ENCODE data around the gene POLL. TPM values are rescaled to one million over a fixed set of nuclear protein-coding genes. Genes with fewer than 3 reads are reported as not detected.
"Not testable (repeated sequence)": the region's sequence is repeated elsewhere in the genome, so short reads cannot be mapped to it uniquely, and the experiment has no call there.

POLL gene
- total RNA-seq (2014; rRNA removed; shearing (Covaris generic)) = 22.6 and 32.0 TPM in 2 replicates

DNA sequence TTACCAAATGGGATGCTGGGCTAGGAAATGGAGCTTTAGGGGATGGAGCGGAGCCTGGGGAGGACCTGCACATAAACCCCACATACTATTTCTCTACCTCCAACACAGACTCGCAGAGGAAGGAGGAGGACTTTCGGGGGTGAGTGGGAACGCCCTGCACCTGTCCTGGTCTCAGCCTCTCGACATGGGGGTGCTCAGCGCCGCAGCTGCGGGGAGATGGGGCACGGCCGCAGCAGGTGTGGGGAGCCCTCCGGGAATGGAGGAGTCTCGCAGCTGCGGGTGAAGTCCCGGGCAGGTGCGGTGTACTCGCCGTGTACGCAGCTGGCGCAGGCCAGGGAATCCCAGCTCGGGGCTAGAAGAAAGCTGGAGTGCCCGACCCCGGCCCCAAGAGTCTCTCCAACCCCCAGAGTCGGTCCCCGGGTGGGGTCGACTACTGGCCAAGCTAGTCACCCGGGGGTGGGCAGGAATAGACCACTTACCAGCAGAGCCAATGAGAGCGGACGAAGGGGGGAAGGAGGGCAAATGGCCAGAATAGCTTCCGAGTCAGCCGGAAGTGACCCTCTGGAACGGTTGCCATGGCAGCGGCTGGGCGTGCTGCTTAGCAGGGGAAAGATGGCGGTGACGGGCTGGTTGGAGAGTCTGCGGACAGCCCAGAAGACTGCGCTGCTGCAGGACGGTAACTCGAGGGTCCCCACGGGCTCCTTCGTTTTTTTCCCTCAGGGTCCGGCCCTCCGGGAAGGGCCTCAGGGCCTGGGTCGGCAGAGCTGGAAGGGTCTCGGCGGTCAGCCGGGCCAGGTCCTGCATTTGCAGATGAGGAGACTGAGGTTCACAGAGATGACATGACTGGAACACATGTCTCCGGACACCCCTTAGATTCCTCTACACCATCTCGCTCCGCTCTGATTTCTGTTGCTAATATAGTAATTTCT lies at the start of gene POLL, which contains the start of gene DPCD:
Gene POLL, minus strand, starts transcription at position 533 of the 929 bp plus-strand sequence. CDS start 897 bp downstream, outside the sequence.
Gene DPCD, plus strand, starts transcription at position 597 of the 929 bp plus-strand sequence. Its CDS starts 16 bp downstream, at position 613.
- DNase-seq (ENCODE audit: low spot score) = peak; percentile 94

DNA sequence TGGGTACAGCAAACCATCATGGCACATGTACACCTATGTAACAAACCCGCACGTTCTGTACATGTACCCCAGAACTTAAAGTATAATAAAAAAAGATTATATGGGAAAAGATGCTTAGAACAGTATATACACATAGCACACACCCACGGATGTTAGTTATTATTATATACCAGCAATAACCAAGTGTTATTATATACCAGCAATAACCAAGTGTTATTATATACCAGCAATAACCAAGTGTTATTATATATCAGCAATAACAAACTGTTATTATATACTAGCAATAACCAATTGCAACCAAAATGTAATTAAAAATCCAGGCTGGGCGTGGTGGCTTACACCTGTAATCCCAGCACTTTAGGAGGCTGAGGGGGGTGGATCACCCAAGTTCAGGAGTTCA lies 45.5 kb upstream of the POLL start:
- not testable (repeated sequence) for DNase-seq (ENCODE audit: low spot score)

DNA sequence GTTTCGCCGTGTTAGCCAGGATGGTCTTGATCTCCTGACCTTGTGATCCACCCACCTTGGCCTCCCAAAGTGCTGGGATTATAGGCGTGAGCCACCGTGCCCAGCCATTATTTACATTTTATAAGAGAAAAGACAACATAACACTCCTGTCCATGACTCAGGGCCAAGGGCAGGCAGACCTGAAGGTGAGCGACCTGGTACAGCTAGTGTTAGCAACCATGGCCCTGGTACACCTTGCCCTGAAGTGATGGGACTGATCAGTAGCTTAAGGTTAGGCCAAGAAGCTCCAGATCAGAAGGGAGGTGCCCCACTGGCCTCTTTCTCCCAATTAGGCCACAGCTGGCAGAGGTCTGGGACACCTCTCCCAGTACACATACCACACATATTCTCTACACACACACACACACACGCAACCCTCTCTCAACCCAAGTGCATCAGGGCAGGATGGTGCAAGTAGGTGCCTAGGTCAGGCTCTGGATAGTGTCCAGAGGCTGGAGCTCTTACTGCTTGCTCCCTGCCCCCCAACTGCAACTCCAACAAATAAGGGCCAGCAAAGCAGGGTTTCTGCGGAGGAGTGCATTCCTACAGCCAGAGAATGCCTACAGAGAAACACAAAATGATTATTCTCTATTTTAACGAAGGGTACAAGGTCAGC lies 43.9 kb upstream of the POLL start:
- DNase-seq (ENCODE audit: low spot score) = no peak

DNA sequence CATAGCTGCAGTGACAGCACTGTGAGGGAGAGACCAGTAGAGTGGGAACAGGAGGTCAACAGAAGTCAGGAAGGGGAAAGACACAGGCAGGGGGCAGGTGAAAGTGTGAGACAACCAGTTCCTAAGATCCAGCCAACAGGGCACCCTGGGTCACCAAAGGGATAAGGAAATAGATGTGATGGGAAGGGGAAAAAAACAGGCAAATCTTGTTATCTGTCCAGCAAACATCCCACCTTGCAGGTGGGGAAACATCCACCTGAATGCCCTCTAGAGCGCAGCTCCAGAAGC lies 42.5 kb upstream of the POLL start:
- DNase-seq (ENCODE audit: low spot score) = no peak

DNA sequence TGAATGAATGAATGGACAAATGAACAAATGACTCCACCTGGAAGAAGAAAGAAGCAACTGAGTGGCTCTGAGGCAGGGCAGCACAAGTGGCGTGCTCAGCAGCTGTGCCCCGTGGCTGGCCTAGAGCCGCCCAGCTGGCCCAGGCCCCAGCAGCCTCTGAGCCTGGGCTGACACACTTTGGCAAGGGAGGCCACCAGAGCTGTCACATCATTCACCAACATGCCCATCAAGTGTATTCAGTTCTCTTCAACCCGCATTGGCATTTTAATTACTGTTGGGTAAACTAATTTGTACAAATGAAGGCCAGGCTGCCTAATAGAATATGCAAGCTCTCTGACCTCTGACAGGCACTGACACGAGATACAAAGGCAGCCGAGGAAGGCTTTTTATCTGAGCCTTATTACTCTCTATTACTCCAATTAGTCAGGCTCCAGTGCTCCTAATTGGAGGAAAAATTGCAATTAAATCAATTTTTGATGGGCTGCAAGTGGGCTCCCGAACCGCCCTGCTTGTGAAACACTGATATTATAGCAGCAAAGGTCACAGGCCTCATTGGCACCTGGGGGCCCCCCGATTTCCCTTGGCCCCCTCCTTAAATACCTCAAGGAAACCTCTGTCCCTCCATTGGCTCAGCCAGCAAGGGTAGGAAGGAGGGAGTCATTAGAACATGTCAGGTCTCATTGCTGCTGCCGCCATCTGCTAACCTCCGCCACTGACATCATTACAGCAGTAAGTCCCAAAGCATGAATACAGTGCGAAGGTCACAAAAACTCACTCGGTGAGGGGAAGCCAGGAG lies 42.0 kb upstream of the POLL start:
- no peak for DNase-seq (ENCODE audit: low spot score)

DNA sequence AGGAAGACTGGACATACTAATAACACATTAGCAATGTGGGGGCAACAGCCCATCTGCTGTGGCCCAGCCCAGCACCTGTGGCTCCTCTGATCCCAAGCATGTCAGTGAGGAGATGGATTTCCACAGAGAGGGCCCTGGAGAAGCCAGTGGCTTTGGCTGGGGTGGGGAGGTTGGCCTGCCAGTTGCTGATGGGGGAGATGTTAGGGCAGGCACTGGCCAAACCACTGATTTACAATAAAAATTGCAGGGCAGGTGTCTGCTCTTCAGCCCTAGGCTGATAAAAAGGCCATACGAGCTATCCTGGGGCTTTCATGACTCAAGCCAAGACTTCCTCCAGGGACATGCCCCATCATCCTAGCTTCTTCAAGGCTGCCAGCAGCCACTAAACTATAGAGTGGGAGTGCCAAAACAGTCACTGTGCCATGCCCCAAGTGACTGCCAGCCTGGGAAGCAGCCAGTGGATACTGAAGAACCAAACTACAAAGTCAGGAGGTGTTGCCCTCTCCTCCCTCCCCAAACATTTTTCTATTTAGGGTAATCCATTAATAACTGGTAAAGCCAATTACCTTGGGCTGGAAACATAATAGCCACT lies 37.9 kb upstream of the POLL start:
- DNase-seq (ENCODE audit: low spot score) = no peak

DNA sequence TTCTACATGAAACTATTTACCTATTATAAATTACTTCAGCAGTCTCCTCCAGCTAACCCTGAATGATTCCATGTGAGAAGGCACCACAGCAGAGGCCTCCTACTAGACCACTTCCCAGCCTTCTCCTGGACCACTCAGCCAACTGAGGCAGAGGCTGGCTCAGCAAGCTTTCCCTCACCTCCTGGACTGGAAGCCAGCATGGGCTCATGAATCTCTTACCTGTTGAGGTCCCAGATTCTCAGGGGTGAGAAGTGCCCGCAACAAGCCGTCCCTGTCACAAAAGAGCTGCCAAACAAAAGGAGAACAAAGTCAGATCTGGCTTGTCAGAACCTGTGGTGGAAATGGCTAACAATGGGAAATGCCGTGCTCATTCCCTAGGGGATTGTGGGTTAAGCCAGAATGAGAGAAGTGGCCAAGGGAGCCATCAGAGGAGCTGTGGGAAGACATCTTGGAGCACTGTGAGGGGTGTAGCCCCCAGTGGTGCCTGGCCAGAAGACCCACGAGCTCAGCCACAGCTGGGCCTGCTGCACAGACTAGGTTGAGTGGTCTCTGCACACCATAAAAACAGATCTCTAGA lies 36.6 kb upstream of the POLL start:
- no peak for DNase-seq (ENCODE audit: low spot score)

DNA sequence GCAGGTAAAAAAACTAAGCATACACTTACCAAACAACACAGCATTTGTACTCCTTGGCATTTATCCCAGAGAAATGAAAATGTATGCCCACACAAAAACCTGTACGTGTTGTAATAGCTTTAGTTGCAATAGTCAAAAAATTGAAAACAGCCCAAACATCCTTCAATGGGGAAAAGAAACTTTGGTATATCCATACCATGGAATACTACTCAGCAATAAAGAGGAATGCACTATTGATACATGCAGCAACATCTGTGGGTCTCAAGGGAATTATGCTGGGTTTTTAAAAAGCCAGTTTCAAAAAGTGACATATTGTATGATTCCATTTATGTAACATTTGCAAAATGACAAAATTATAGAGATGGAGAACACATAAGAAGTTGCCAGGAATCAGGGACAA lies 35.5 kb upstream of the POLL start:
- no peak for DNase-seq (ENCODE audit: low spot score)

DNA sequence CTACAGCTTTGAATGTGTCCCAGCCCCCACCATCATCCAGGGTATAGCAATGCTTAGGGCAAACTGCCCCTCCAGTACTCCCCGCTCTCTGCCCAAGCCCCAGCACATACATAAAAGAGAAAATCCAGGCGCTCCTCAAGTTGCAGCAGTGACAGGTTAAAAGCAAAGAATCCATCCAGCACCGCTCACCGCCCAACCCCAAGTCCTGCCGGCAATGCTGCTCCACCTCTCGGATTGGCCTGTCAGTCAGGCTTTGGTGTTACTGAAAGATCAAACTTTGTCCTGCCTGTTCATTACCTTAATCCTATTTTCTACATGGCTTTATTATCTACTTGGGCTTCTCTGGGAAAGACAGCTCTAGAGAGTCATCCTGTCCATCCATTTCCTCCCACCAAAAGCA lies 31.9 kb upstream of the POLL start:
- DNase-seq (ENCODE audit: low spot score) = no peak

DNA sequence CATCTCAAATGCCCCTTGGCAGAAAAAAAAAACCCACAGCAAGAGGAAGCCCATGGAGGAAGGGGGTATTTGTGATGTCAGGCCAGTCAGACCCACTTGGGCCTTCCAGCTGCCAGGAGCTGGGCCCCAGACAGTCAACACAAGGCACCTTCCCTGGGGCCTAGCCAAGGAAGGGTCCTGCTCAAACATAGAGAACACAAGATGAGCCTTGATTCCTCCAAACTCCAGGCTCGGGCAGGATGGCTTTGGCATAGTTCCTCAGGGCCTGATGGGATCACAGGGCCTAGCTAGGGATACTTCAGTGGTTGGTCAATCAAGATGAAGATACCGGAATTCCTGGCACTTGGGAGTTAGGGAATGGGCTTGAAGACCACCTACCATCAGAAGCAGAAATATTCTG lies 30.8 kb upstream of the POLL start:
- DNase-seq (ENCODE audit: low spot score) = no peak

DNA sequence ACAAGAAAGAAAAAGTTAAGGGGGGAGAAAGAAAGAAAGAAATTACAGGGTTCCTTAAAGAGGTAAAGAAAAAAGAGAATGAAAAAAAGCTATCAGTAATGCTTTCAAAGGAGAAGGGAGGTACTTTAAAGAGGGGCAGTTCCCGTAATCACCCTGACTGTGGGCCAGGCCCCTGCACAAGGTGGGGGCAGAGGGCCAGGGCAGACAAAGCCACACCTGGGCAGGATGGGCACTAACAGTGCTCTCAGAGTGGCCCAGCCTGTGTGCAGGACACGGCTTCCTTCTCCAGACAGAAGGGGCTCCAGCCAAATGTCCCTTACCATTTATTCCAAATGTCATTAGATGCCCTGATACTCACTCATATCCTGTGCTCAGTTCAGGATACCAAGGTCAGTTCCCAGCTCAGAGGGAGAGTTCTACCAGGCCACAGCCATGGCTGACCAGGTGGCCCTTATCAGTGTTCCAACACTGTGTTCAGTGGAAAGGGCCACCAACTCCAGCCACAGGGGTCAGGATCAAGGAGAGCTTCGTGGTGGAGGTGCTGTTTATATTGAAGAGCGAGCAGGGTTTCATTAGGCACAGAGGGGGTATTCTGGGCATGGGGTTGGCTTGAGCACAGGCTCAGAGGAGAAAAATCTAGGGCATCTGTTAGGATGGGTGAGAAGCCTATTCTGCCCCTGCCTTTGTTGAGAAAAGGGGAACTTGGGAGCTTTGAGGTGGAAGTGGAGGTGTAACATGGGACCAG lies 29.9 kb upstream of the POLL start:
- no peak for DNase-seq (ENCODE audit: low spot score)

DNA sequence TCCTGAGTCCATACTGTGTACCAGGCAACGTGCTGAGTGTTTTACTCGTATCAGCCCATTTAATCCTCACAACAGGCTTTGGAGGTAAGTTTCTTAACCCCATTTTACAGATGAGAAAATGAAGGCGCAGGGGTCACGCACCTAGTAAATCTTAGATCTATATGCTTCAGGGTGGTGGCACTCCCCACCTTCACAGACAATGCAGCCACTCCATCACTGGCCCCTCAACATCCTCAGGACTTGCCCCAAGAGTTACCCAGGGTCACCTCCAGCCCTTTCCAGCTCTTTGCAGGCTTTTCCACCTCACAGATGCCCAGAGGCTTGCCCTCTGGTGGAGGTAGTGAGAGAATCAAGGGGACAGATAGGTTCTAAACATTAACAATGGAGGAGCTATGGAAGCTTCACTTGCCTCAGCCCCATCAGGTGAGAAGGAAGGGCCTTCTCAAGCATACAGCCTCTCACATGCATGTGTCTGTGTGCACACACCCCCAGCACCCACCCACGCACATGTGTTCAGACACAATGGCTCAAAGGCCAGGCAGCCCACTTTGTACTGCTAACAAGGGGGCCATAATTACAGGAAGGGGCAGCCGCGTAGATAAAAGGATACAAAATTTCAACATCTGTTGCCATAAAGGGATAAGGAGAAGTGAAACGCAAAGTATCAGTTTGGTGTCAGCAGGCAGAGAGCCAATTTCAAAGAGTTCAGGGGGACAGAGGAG lies 29.2 kb upstream of the POLL start:
- no peak for DNase-seq (ENCODE audit: low spot score)

DNA sequence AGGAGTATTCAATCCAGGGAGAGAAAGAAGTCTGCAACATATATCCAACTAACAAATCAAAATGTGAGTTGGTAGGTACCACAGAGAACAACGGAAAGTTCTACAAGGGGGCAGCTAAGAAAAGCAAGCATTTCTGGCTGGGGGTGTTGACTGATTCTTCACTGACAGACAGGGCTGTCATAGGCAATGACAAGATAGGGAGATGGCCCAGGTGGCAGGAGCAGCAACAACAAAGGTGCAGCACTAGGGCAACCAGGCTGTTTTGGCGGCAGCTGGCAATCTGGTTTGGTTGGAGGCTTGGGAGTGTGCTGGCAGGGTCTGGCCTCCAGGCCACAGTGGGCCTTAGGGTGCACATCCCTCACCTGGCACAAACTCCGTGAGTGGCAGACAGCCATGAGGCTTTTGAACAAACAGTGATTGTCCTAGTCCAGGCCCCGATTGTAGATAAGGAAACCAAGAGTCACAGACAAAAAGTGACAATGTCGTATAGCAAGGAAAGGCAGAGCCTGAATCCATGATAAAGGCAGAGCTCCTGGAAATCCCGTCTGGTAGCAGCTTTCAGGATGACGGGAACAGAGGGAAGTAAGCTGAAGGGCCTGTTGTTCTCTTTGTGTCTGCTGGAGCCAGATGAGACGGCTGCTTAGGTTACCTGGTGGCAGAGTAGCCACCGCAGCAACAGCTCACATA lies 28.5 kb upstream of the POLL start:
- DNase-seq (ENCODE audit: low spot score) = no peak

DNA sequence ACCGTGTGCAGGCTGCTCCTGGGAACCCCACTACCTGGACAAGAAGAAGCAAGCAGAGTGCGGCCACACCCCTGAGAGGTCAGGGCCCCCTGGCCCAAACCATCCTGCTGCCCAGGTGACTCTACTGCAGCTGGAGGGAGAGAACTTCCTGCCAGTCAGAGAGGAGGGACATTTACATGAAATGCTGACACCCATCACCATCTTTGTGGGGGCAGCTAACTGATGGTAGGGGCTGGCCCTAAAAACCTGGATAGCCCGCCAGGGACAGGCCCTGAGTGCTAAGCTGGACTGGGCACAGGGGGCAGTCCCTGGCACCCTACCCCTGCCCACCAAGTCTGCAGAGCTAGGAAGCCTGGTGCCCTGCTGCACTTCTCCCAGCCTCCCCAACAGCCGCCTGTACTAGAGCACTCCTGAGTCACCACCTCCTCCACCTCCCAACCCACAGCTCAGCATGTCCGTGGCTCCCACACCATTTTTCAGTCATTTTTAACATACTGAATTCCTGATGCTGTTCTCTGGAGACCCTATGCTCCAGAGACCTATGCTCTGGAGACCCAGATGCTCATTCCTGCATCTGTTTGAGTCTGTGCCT lies 27.6 kb upstream of the POLL start:
- no peak for DNase-seq (ENCODE audit: low spot score)

DNA sequence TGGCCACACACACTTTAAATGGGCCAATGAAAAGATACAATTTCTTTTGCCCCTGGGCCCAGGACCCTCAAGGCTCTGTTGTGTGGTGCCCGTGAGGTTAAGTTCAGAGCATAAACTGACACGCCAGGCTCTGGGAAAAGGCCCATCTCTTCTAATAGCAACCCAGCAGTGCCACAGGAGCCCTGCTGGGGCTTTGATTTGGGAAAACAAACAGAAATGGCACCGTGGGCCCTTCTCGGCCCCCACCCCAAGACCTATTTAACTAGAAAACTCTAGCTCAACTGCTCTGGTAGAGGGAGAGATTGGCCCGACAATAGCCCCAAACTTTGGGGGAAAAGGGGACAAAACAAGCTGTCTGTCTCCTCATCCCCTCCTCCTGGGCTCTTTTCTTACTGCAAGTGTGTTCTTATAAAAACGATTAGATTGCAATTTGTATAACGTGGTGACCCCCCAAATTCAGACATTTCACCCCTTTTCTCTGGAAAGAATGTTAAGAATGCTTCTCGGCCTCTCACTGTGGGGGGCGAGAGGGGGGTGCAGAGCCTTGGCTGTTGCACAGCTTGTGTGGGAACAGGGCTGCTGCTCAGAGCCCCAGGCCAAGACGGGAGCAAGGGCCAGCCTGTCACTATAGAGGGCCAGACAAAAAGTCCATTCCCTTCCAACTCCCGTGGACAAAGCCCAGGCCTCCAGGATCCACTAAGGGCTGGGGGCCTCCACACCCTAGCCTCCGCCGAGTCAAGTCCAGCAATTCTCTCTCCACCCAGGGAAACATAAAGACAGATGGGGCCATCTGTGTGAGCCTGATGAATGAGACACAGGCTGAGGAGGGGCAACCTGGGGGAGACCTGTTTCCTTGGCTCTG lies 26.8 kb upstream of the POLL start:
- no peak for DNase-seq (ENCODE audit: low spot score)

DNA sequence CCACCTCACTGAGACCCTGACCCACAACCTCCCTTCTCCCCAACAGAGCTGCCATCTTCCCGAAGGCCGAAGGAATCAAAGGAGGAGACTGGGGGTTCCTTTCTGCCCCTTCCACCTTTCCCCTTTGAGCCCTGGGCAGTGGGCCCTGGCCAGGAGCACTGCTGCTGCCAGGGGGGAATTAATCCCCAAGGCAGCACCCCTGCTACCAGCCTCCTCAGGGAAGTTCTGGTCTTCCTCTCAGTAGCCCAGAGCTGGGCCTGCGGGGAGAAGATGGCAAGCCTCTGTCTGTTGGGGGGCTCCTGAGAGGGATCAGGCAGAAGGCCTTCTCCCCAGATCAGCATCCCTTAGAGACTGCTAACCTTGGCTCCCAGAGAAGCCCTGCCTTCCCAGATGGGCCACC lies 25.6 kb upstream of the POLL start:
- DNase-seq (ENCODE audit: low spot score) = no peak

DNA sequence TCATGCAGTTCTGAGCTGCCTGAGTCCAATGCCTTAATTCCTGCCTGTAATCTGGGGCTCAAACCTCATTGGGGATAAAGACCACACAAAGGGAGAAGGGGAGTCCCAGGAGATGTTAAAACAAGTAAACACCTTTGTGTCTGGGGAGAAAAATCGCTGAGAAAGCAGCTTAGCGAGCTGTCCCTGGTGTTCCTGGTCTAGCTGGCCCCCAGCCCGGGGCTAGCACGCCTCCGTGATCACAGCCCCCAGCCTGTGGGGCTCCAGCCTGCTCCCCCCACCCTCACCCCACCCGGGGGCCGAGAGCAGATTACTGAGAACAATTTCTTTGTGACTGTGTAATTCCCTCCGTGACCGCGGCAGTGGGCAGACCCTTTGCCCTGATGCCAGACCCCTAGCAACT lies 24.8 kb upstream of the POLL start:
- no peak for DNase-seq (ENCODE audit: low spot score)

DNA sequence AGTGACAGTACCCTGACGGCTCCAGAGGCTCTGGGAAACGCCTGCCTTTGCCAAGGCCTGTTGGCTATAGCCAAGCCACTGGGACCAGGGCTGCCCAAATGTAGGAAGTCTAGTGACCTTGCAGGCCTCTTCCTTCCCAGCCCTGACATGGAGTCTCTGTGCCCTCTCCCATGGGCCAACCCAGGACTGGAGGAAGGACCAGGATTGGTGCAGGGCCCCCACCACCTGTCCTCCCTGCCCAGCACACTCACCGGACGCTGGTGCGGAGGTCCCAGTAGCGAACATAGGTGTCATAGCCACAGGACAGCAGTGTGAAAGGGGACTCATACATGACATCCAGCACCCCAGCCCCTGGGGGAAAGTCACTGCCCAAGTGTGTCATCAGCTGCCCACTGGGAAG lies 24.0 kb upstream of the POLL start:
- DNase-seq (ENCODE audit: low spot score) = no peak
